ENCODE measurements around the gene USP36.

USP36 gene

DNA sequence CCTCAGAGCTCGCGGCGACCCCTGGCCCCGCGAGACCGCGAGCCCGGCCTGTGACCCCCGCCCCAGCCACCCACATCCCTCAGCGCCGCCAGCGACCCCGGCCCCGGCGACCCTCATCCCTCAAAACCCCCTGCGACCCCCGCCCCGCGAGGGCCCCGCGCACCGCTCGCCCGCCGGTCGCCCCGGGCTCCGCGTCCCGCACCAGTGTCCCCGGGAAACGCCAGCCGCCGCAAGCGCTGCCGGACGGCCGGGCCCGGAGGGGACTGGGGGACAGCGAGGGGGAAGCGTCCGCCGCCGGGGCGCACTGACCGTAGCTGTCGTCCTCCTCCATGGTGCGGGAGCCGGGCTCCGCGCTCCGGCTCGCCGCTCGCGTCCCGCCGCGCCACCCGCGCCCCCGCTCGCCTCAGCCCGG, 58.7 kb downstream of the USP36 start, which contains the start of gene CYTH1:
TSS of gene CYTH1 (minus strand) at position 381 of the 412 bp plus-strand sequence. CDS start at position 331, 50 bp downstream.
- Histone ChIP-seq H3K9ac (ENCODE audit: low read length) (peak within 1 kb of the TSS; percentile 85), H2AFZ (ENCODE audit: low read depth, low read length, severe bottlenecking) (peak within 1 kb of the TSS; percentile 47), H4K20me1 (ENCODE audit: low read depth, low read length) (no peaks in the 10 kb centered on the region; the same call in 1 of the 2 replicates), H3K27ac (ENCODE audit: low read depth, low read length) (peak within 1 kb of the TSS; percentile 67), H3K4me3 (ENCODE audit: insufficient read depth, low read length, poor library complexity, severe bottlenecking) (peak within 1 kb of the TSS; percentile 97), H3K9me3 (ENCODE audit: insufficient read depth, low read length) (no peaks in the 10 kb centered on the region), H3K4me2 (ENCODE audit: low read depth, low read length, poor library complexity, severe bottlenecking) (peak within 1 kb of the TSS; percentile 77), H3F3A (ENCODE audit: insufficient read depth) (peaks cover 19% of the 10 kb centered on the region), H3K9me2 (replicated peaks; ENCODE audit: insufficient read depth, low read length) (no peaks in the 10 kb centered on the region), H3K79me2 (ENCODE audit: insufficient read depth, low read length) (peaks cover 29% of the 10 kb centered on the region), H3K36me3 (ENCODE audit: low read length) (no peaks in the 10 kb centered on the region), H3K27me3 (ENCODE audit: low read length) (no peaks in the 10 kb centered on the region)
- TF ChIP-seq EZH2phosphoT487 (conservative IDR thresholded peaks at IDR 0.05; ENCODE audit: low read length), result no peak
- TF ChIP-seq CTCF (IDR thresholded peaks at IDR 0.05; ENCODE audit: insufficient read depth, low read length, poor library complexity, severe bottlenecking), result no peak

- TF ChIP-seq CTCF (IDR thresholded peaks at IDR 0.05; ENCODE audit: insufficient read depth, low read length, poor library complexity, severe bottlenecking), result no peak
- no peak for TF ChIP-seq EZH2phosphoT487 (conservative IDR thresholded peaks at IDR 0.05; ENCODE audit: low read length)
- peak overlapping the region; percentile 9 for H2AFZ ChIP-seq (ENCODE audit: low read depth, low read length, severe bottlenecking)
- H3K9me2 ChIP-seq (replicated peaks; ENCODE audit: insufficient read depth, low read length), result no peaks in the 10 kb centered on the region
- H3F3A ChIP-seq (ENCODE audit: insufficient read depth), result peaks cover 19% of the 10 kb centered on the region
- H3K4me2 ChIP-seq (ENCODE audit: low read depth, low read length, poor library complexity, severe bottlenecking), result peak overlapping the region; percentile 77
- H3K36me3 ChIP-seq (ENCODE audit: low read length), result no peaks in the 10 kb centered on the region
- peak overlapping the region; percentile 67 for H3K27ac ChIP-seq (ENCODE audit: low read depth, low read length)
- no peaks in the 10 kb centered on the region for H3K27me3 ChIP-seq (ENCODE audit: low read length)
- peak overlapping the region; percentile 85 for H3K9ac ChIP-seq (ENCODE audit: low read length)
- no peaks in the 10 kb centered on the region for H3K9me3 ChIP-seq (ENCODE audit: insufficient read depth, low read length)
- H4K20me1 ChIP-seq (ENCODE audit: low read depth, low read length), result no peaks in the 10 kb centered on the region; the same call in 1 of the 2 replicates
- H3K79me2 ChIP-seq (ENCODE audit: insufficient read depth, low read length), result peaks cover 29% of the 10 kb centered on the region
- H3K4me3 ChIP-seq (ENCODE audit: insufficient read depth, low read length, poor library complexity, severe bottlenecking), result peak overlapping the region; percentile 97
Observed at GRCh38 chr17:78781104-78781892, 59.3 kb downstream of the USP36 start.

GRCh38 chr17:78780335-78780734, 60.3 kb downstream of the USP36 start:
- H3K27me3 ChIP-seq (ENCODE audit: low read length), result no peaks in the 10 kb centered on the region
- peaks cover 22% of the 10 kb centered on the region for H3F3A ChIP-seq (ENCODE audit: insufficient read depth)
- no peaks in the 10 kb centered on the region; the same call in 1 of the 2 replicates for H4K20me1 ChIP-seq (ENCODE audit: low read depth, low read length)
- H3K36me3 ChIP-seq (ENCODE audit: low read length), result no peaks in the 10 kb centered on the region
- H2AFZ ChIP-seq (ENCODE audit: low read depth, low read length, severe bottlenecking), result no peak overlapping the region
- TF ChIP-seq EZH2phosphoT487 (conservative IDR thresholded peaks at IDR 0.05; ENCODE audit: low read length), result no peak
- no peak for TF ChIP-seq CTCF (IDR thresholded peaks at IDR 0.05; ENCODE audit: insufficient read depth, low read length, poor library complexity, severe bottlenecking)
- H3K9ac ChIP-seq (ENCODE audit: low read length), result peak overlapping the region; percentile 85
- H3K9me3 ChIP-seq (ENCODE audit: insufficient read depth, low read length), result no peaks in the 10 kb centered on the region
- H3K79me2 ChIP-seq (ENCODE audit: insufficient read depth, low read length), result peaks cover 38% of the 10 kb centered on the region
- no peaks in the 10 kb centered on the region for H3K9me2 ChIP-seq (replicated peaks; ENCODE audit: insufficient read depth, low read length)
- peak overlapping the region; percentile 77 for H3K4me2 ChIP-seq (ENCODE audit: low read depth, low read length, poor library complexity, severe bottlenecking)
- H3K27ac ChIP-seq (ENCODE audit: low read depth, low read length), result peak overlapping the region; percentile 54
- H3K4me3 ChIP-seq (ENCODE audit: insufficient read depth, low read length, poor library complexity, severe bottlenecking), result no peak overlapping the region

Measured in SU-DHL-6 (cell line).